Kidney epithelial cell (primary cell): ENCODE data around the gene DNAH8. TPM values are rescaled to one million over a fixed set of nuclear protein-coding genes. Genes with fewer than 3 reads are reported as not detected.

Experiments used
- DNase-seq: peaks from one replicate; pipeline ENCODE4 v3.0.0-alpha.2; 2010; ENCODE audit warnings: low read depth
- H3K27me3 ChIP-seq: 2 replicates; pipeline ENCODE4 v1.6.0; 2011; ENCODE audit warnings: low read length; ENCODE audit not compliant: control insufficient read depth, insufficient read depth
- H3K36me3 ChIP-seq: 2 replicates; pipeline ENCODE4 v1.5.1; 2011; ENCODE audit warnings: low read length; ENCODE audit not compliant: control insufficient read depth, insufficient read depth
- H3K4me3 ChIP-seq: 2 replicates; pipeline ENCODE4 v1.5.1; 2011; ENCODE audit warnings: low read depth, mild to moderate bottlenecking, control low read depth, low read length
- CTCF ChIP-seq: IDR thresholded peaks from 2 replicates; pipeline ENCODE4 v1.5.1; 2011; ENCODE audit warnings: mild to moderate bottlenecking, moderate library complexity, low read length, control low read depth, inconsistent platforms; ENCODE audit not compliant: insufficient read depth, poor library complexity, severe bottlenecking
- total RNA-seq: library from RNA; depleted of rRNA; stranded (reverse); fragments of >200 nt; gene quantifications from 2 replicates; pipeline ENCODE4 v1.2.3, GENCODE V29; 2015

The DNAH8 gene
- total RNA-seq, 1 donor from 2014 or later, result not detected

- H3K36me3 ChIP-seq, result no peaks in the 10 kb centered on the region
Observed at GRCh38 chr6:38929560-38929959, 214.4 kb downstream of the DNAH8 start.

GRCh38 chr6:38933426-38933825 is 218.3 kb downstream of the DNAH8 start:
- peak; percentile 2 for DNase-seq
- Histone ChIP-seq H3K4me3 (no peak overlapping the region), H3K27me3 (no peaks in the 10 kb centered on the region), H3K36me3 (no peaks in the 10 kb centered on the region)
- peak; percentile 35 for TF ChIP-seq CTCF

More at GRCh38 chr6:38929560-38929959, 214.4 kb downstream of the DNAH8 start:
- no peak for TF ChIP-seq CTCF
- no peak overlapping the region for H3K4me3 ChIP-seq
- DNase-seq, result no peak
- no peaks in the 10 kb centered on the region for H3K27me3 ChIP-seq

- no peaks in the 10 kb centered on the region for H3K36me3 ChIP-seq
- H3K4me3 ChIP-seq, result no peak overlapping the region
- no peaks in the 10 kb centered on the region for H3K27me3 ChIP-seq
- DNase-seq, result no peak
- TF ChIP-seq CTCF, result no peak
Observed at GRCh38 chr6:38935051-38935450, 219.9 kb downstream of the DNAH8 start.

- peaks cover 2% of the 10 kb centered on the region for H3K27me3 ChIP-seq
- no peak overlapping the region for H3K4me3 ChIP-seq
- no peak for DNase-seq
- no peak for TF ChIP-seq CTCF
- no peaks in the 10 kb centered on the region for H3K36me3 ChIP-seq
Observed at GRCh38 chr6:38937839-38938613, 222.9 kb downstream of the DNAH8 start.

GRCh38 chr6:38938741-38939140 is 223.6 kb downstream of the DNAH8 start:
- H3K4me3 ChIP-seq, result no peak overlapping the region
- H3K27me3 ChIP-seq, result peaks cover 2% of the 10 kb centered on the region
- no peak for TF ChIP-seq CTCF
- DNase-seq, result no peak
- no peaks in the 10 kb centered on the region for H3K36me3 ChIP-seq

- peaks cover 2% of the 10 kb centered on the region for H3K27me3 ChIP-seq
- TF ChIP-seq CTCF, result no peak
- no peak for DNase-seq
Observed at GRCh38 chr6:38942442-38942841, 227.3 kb downstream of the DNAH8 start.

More at GRCh38 chr6:38942442-38942841, 227.3 kb downstream of the DNAH8 start:
- H3K36me3 ChIP-seq, result no peaks in the 10 kb centered on the region
- no peak overlapping the region for H3K4me3 ChIP-seq
